GM12878 (cell line): ENCODE results near the gene PRKCB. TPM values are rescaled to one million over a fixed set of nuclear protein-coding genes. Genes with fewer than 3 reads are reported as not detected.

Experiments
- ASH2L ChIP-seq: fragments of 300-600, 200-600 bp; sonication (generic); IDR thresholded peaks from 2 replicates; pipeline ENCODE4 v1.6.1; 2017; ENCODE audit warnings: low read depth, mild to moderate bottlenecking, borderline replicate concordance
- ATF7 ChIP-seq: fragments of 450-650 bp; IDR thresholded peaks from 2 replicates; pipeline ENCODE4 v1.6.1; 2016; ENCODE audit warnings: low read depth, mild to moderate bottlenecking
- BHLHE40 ChIP-seq, 2 experiments: fragments of 450-650 bp in 1 of 2; IDR thresholded peaks; 2 replicates each; pipeline ENCODE4 v1.6.1; 2011 to 2017; ENCODE audit warnings: low read depth in 2 of 2, borderline replicate concordance in 1 of 2, improper control_type of control experiment in 1 of 2, low read length in 1 of 2, mild to moderate bottlenecking in 1 of 2
- CREM ChIP-seq: IDR thresholded peaks from 2 replicates; pipeline ENCODE4 v1.6.1; 2014; ENCODE audit warnings: antibody characterized with exemption, low read depth
- EGR1 ChIP-seq, 2 experiments: IDR thresholded peaks; 1 replicate in 1 of 2; 2 replicates in 1 of 2; pipeline ENCODE4 v1.6.1; 2011 to 2012; ENCODE audit warnings: low read depth in 2 of 2, low read length in 2 of 2, borderline replicate concordance in 1 of 2, mild to moderate bottlenecking in 1 of 2, moderate library complexity in 1 of 2
- EZH2 ChIP-seq: IDR thresholded peaks from 2 replicates; pipeline ENCODE4 v1.6.1; 2012; ENCODE audit warnings: low read depth, mild to moderate bottlenecking, control low read depth, inconsistent platforms, low read length, borderline replicate concordance; ENCODE audit not compliant: control insufficient read depth
- MEF2B ChIP-seq: fragments of 450-650 bp; IDR thresholded peaks from 2 replicates; pipeline ENCODE4 v1.6.1; 2018; ENCODE audit warnings: mild to moderate bottlenecking, moderate library complexity; ENCODE audit not compliant: partially characterized antibody, poor library complexity, severe bottlenecking
- MYB ChIP-seq: fragments of 150-350 bp; IDR thresholded peaks from 2 replicates; pipeline ENCODE4 v1.6.1; 2014; ENCODE audit warnings: mild to moderate bottlenecking, low read depth, low read length, borderline replicate concordance
- NBN ChIP-seq: fragments of 450-650 bp; IDR thresholded peaks from 2 replicates; pipeline ENCODE4 v1.6.1; 2016
- NFIC ChIP-seq: IDR thresholded peaks from 2 replicates; pipeline ENCODE4 v1.6.1; 2012; ENCODE audit warnings: low read depth, mild to moderate bottlenecking, inconsistent platforms, low read length, moderate library complexity
- RUNX3 ChIP-seq: IDR thresholded peaks from 2 replicates; pipeline ENCODE4 v1.6.1; 2012; ENCODE audit warnings: low read length, inconsistent platforms
- YBX1 ChIP-seq: fragments of 450-650 bp; IDR thresholded peaks from 2 replicates; pipeline ENCODE4 v1.6.1; 2016; ENCODE audit warnings: antibody characterized with exemption
- ZNF384 ChIP-seq: IDR thresholded peaks from 2 replicates; pipeline ENCODE4 v1.6.1; 2012; ENCODE audit warnings: low read depth, mild to moderate bottlenecking, low read length, improper control_type of control experiment, borderline replicate concordance
- ZZZ3 ChIP-seq: IDR thresholded peaks from 2 replicates; pipeline ENCODE4 v1.6.1; 2011; ENCODE audit warnings: low read depth; ENCODE audit not compliant: control insufficient read depth, insufficient read length
- polyA plus RNA-seq, 11 experiments: library from polyadenylated mRNA; depleted of rRNA in 4 of 11; unstranded in 6 of 11; stranded (reverse) in 5 of 11; fragments of >200 nt; fragmentation: Nextera tagmentation in 4 of 11; fragmentation: Illumina TruSeq in 1 of 11; extraction: Ambion mirVana in 4 of 11; extraction: Trizol in 1 of 11; gene quantifications; 1 replicate in 1 of 11; 2 replicates in 10 of 11; pipeline versions ENCODE4 v1.2.1 to v1.2.3, GENCODE V29; 2011 to 2016; ENCODE audit warnings: inconsistent platforms in 2 of 11, missing spikeins in 2 of 11, low read depth in 1 of 11
- total RNA-seq, 4 experiments: library from RNA; depleted of rRNA in 3 of 4; stranded (reverse); fragments of >200 nt in 3 of 4; fragmentation: Illumina TruSeq in 1 of 4; extraction: Trizol in 1 of 4; gene quantifications; 2 replicates each; pipeline versions ENCODE4 v1.2.1 to v1.2.3, GENCODE V29; 2013 to 2021
- TF ChIP-seq, protein P1 (sequence below): IDR thresholded peaks from 2 replicates; pipeline ENCODE4 v1.6.1; 2011; ENCODE audit warnings: low read depth, low read length, improper control_type of control experiment, borderline replicate concordance
- TF ChIP-seq, protein P2 (sequence below): fragments of 450-650 bp; formaldehyde crosslinking; IDR thresholded peaks from 2 replicates; pipeline ENCODE4 v1.4.0; 2020; ENCODE audit warnings: mild to moderate bottlenecking, moderate library complexity
- TF ChIP-seq, protein P3 (sequence below): fragments of 450-650 bp; IDR thresholded peaks from 2 replicates; pipeline ENCODE4 v1.6.1; 2014; ENCODE audit warnings: mild to moderate bottlenecking
- TF ChIP-seq, protein P4 (sequence below): fragments of 450-650 bp; IDR thresholded peaks from 2 replicates; pipeline ENCODE4 v1.6.1; 2017; ENCODE audit warnings: borderline replicate concordance
- TF ChIP-seq, protein P5 (sequence below): fragments of 450-650 bp; IDR thresholded peaks from 2 replicates; pipeline ENCODE4 v1.6.1; 2017; ENCODE audit warnings: mild to moderate bottlenecking, moderate library complexity

PRKCB gene
- total and polyA plus RNA-seq, 10 of the 15 experiments (the other 5 are each of a cell fraction or from before 2014, with no cell fraction given): 21.4 to 158 (median 97.3) TPM

DNA sequence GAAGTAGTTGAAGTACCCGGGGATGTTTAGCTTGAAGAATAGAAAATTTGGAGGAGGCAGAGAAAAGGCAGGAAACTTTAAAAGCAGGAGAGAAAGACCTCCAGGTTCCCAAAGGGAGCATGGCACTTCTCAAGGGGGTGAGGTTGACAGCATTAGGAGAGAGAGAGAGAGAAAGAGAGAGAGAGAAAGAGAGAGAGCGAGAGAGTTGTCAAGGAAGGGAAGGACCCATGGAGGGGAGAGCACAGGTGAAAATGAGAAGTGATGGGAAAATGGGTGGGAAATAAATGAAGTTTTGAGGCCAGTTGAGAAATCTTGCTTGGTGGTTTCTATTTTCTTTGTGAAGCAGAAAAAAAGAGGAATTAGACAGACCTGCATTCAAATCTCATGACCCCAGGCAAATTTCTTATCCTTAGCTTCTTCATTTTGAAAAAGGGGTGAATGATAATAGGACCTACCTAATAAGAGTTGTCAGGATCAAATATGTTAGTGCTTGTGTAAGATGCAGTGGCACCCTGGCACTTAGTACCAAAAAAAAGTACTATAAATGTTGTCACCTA lies 24.0 kb downstream of the PRKCB start (continued):
- TF ChIP-seq ZZZ3 (peak; percentile 27), ZNF384 (no peak), YBX1 (no peak), CREM (no peak), ASH2L (no peak), EGR1 (IDR thresholded peaks at IDR 0.05; ENCODE audit: borderline replicate concordance in 1 of 2, low read depth in 2 of 2, low read length in 2 of 2) (no peak), MEF2B (peak; percentile 31), EZH2 (no peak), BHLHE40 (IDR thresholded peaks at IDR 0.05; ENCODE audit: borderline replicate concordance in 1 of 2, low read depth in 2 of 2, low read length in 1 of 2) (no peak), RUNX3 (peak; percentile 43), NFIC (0 out of 2 replicates have a peak, but pooled peaks have one; percentile 22), ATF7 (peak; percentile 31; the same call in 1 of the 2 replicates), MYB (no peak), NBN (peak; percentile 78; the same call in 1 of the 2 replicates)
- TF ChIP-seq, protein P1, sequence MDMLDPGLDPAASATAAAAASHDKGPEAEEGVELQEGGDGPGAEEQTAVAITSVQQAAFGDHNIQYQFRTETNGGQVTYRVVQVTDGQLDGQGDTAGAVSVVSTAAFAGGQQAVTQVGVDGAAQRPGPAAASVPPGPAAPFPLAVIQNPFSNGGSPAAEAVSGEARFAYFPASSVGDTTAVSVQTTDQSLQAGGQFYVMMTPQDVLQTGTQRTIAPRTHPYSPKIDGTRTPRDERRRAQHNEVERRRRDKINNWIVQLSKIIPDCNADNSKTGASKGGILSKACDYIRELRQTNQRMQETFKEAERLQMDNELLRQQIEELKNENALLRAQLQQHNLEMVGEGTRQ: no peak
- TF ChIP-seq, protein P2, sequence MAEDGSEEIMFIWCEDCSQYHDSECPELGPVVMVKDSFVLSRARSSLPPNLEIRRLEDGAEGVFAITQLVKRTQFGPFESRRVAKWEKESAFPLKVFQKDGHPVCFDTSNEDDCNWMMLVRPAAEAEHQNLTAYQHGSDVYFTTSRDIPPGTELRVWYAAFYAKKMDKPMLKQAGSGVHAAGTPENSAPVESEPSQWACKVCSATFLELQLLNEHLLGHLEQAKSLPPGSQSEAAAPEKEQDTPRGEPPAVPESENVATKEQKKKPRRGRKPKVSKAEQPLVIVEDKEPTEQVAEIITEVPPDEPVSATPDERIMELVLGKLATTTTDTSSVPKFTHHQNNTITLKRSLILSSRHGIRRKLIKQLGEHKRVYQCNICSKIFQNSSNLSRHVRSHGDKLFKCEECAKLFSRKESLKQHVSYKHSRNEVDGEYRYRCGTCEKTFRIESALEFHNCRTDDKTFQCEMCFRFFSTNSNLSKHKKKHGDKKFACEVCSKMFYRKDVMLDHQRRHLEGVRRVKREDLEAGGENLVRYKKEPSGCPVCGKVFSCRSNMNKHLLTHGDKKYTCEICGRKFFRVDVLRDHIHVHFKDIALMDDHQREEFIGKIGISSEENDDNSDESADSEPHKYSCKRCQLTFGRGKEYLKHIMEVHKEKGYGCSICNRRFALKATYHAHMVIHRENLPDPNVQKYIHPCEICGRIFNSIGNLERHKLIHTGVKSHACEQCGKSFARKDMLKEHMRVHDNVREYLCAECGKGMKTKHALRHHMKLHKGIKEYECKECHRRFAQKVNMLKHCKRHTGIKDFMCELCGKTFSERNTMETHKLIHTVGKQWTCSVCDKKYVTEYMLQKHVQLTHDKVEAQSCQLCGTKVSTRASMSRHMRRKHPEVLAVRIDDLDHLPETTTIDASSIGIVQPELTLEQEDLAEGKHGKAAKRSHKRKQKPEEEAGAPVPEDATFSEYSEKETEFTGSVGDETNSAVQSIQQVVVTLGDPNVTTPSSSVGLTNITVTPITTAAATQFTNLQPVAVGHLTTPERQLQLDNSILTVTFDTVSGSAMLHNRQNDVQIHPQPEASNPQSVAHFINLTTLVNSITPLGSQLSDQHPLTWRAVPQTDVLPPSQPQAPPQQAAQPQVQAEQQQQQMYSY (CRISPR knock-in tag): no peak
- TF ChIP-seq, protein P3, sequence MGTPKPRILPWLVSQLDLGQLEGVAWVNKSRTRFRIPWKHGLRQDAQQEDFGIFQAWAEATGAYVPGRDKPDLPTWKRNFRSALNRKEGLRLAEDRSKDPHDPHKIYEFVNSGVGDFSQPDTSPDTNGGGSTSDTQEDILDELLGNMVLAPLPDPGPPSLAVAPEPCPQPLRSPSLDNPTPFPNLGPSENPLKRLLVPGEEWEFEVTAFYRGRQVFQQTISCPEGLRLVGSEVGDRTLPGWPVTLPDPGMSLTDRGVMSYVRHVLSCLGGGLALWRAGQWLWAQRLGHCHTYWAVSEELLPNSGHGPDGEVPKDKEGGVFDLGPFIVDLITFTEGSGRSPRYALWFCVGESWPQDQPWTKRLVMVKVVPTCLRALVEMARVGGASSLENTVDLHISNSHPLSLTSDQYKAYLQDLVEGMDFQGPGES: no peak
- TF ChIP-seq, protein P4, sequence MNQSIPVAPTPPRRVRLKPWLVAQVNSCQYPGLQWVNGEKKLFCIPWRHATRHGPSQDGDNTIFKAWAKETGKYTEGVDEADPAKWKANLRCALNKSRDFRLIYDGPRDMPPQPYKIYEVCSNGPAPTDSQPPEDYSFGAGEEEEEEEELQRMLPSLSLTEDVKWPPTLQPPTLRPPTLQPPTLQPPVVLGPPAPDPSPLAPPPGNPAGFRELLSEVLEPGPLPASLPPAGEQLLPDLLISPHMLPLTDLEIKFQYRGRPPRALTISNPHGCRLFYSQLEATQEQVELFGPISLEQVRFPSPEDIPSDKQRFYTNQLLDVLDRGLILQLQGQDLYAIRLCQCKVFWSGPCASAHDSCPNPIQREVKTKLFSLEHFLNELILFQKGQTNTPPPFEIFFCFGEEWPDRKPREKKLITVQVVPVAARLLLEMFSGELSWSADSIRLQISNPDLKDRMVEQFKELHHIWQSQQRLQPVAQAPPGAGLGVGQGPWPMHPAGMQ: no peak
- TF ChIP-seq, protein P5, sequence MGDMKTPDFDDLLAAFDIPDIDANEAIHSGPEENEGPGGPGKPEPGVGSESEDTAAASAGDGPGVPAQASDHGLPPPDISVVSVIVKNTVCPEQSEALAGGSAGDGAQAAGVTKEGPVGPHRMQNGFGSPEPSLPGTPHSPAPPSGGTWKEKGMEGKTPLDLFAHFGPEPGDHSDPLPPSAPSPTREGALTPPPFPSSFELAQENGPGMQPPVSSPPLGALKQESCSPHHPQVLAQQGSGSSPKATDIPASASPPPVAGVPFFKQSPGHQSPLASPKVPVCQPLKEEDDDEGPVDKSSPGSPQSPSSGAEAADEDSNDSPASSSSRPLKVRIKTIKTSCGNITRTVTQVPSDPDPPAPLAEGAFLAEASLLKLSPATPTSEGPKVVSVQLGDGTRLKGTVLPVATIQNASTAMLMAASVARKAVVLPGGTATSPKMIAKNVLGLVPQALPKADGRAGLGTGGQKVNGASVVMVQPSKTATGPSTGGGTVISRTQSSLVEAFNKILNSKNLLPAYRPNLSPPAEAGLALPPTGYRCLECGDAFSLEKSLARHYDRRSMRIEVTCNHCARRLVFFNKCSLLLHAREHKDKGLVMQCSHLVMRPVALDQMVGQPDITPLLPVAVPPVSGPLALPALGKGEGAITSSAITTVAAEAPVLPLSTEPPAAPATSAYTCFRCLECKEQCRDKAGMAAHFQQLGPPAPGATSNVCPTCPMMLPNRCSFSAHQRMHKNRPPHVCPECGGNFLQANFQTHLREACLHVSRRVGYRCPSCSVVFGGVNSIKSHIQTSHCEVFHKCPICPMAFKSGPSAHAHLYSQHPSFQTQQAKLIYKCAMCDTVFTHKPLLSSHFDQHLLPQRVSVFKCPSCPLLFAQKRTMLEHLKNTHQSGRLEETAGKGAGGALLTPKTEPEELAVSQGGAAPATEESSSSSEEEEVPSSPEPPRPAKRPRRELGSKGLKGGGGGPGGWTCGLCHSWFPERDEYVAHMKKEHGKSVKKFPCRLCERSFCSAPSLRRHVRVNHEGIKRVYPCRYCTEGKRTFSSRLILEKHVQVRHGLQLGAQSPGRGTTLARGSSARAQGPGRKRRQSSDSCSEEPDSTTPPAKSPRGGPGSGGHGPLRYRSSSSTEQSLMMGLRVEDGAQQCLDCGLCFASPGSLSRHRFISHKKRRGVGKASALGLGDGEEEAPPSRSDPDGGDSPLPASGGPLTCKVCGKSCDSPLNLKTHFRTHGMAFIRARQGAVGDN: peak; percentile 53
